HepG2 (cell line): ENCODE measurements around the gene IGFLR1. TPM values are rescaled to one million over a fixed set of nuclear protein-coding genes. Genes with fewer than 3 reads are reported as not detected.

Experiments used
- CHD2 ChIP-seq: IDR thresholded peaks from 2 replicates; pipeline ENCODE4 v1.6.1; 2011; ENCODE audit warnings: low read depth, low read length, improper control_type of control experiment
- E2F5 ChIP-seq: sonication (generic); formaldehyde crosslinking; conservative IDR thresholded peaks from 2 replicates; pipeline ENCODE4 v1.4.0; 2020; ENCODE audit warnings: missing genetic modification reagents
- ELF1 ChIP-seq: sonication (generic); formaldehyde crosslinking; IDR thresholded peaks from 2 replicates; pipeline ENCODE4 v1.4.0; 2020; ENCODE audit warnings: missing genetic modification reagents
- FOXK1 ChIP-seq: sonication (generic); formaldehyde crosslinking; IDR thresholded peaks from 2 replicates; pipeline ENCODE4 v1.4.0; 2020; ENCODE audit warnings: low read depth, missing genetic modification reagents, borderline replicate concordance
- HOXA5 ChIP-seq: sonication (generic); formaldehyde crosslinking; IDR thresholded peaks from 2 replicates; pipeline ENCODE4 v1.4.0; 2020; ENCODE audit warnings: missing genetic modification reagents
- KAT2B ChIP-seq: fragments of 150-350 bp; IDR thresholded peaks from 2 replicates; pipeline ENCODE4 v1.6.1; 2014; ENCODE audit warnings: low read depth, low read length, borderline replicate concordance
- MED1 ChIP-seq: sonication (generic); formaldehyde crosslinking; IDR thresholded peaks from 2 replicates; pipeline ENCODE4 v1.4.0; 2020; ENCODE audit warnings: missing genetic modification reagents
- MTERF4 ChIP-seq: sonication (generic); formaldehyde crosslinking; IDR thresholded peaks from 2 replicates; pipeline ENCODE4 v1.8.0; 2023; ENCODE audit warnings: mild to moderate bottlenecking, missing genetic modification reagents
- NR1H2 ChIP-seq: sonication (generic); formaldehyde crosslinking; IDR thresholded peaks from 2 replicates; pipeline ENCODE4 v1.8.1; 2022; ENCODE audit warnings: low read depth, missing genetic modification reagents, borderline replicate concordance
- SP2 ChIP-seq: sonication (generic); formaldehyde crosslinking; IDR thresholded peaks from 2 replicates; pipeline ENCODE4 v1.5.1; 2020; ENCODE audit warnings: mild to moderate bottlenecking, missing genetic modification reagents
- TBP ChIP-seq: sonication (generic); formaldehyde crosslinking; IDR thresholded peaks from 2 replicates; pipeline ENCODE4 v1.5.0; 2020; ENCODE audit warnings: missing genetic modification reagents
- TP53 ChIP-seq: sonication (generic); formaldehyde crosslinking; conservative IDR thresholded peaks from 2 replicates; pipeline ENCODE4 v1.4.0; 2020; ENCODE audit warnings: missing genetic modification reagents
- U2AF2 ChIP-seq: fragments of 200-400 bp; formaldehyde crosslinking; IDR thresholded peaks from 2 replicates; pipeline ENCODE4 v1.6.1; 2017; ENCODE audit warnings: low read depth, mild to moderate bottlenecking, low read length
- WIZ ChIP-seq: sonication (generic); formaldehyde crosslinking; IDR thresholded peaks from 2 replicates; pipeline ENCODE4 v1.5.1; 2020; ENCODE audit warnings: mild to moderate bottlenecking, missing genetic modification reagents
- ZGPAT ChIP-seq: IDR thresholded peaks from 2 replicates; pipeline ENCODE4 v1.6.1; 2016; ENCODE audit warnings: mild to moderate bottlenecking
- ZMAT5 ChIP-seq: sonication (generic); formaldehyde crosslinking; IDR thresholded peaks from 2 replicates; pipeline ENCODE4 v1.5.0; 2020; ENCODE audit warnings: mild to moderate bottlenecking, low read depth, missing genetic modification reagents, borderline replicate concordance
- ZNF280B ChIP-seq: sonication (generic); formaldehyde crosslinking; IDR thresholded peaks from 2 replicates; pipeline ENCODE4 v1.5.0; 2020; ENCODE audit warnings: missing genetic modification reagents, mild to moderate bottlenecking, borderline replicate concordance
- ZNF317 ChIP-seq: sonication (generic); formaldehyde crosslinking; IDR thresholded peaks from 2 replicates; pipeline ENCODE4 v1.5.0; 2020; ENCODE audit warnings: mild to moderate bottlenecking, missing genetic modification reagents
- ZNF792 ChIP-seq: IDR thresholded peaks from 2 replicates; pipeline ENCODE4 v1.6.1; 2016
- polyA plus RNA-seq, 8 experiments: library from polyadenylated mRNA; depleted of rRNA in 3 of 8; stranded (reverse) in 7 of 8; unstranded in 1 of 8; fragments of >200 nt; fragmentation: Illumina TruSeq in 4 of 8; extraction: Trizol in 4 of 8; gene quantifications; 2 replicates each; pipeline versions ENCODE4 v1.2.1 to v1.2.3, GENCODE V29; 2011 to 2016; ENCODE audit warnings: low read depth in 4 of 8, missing spikeins in 1 of 8, mixed read lengths in 1 of 8; ENCODE audit not compliant: insufficient read depth in 1 of 8
- total RNA-seq, 5 experiments: library from RNA; depleted of rRNA; stranded (reverse); fragments of >200 nt; fragmentation: Illumina TruSeq; extraction: Trizol; gene quantifications; 2 replicates each; pipeline ENCODE4 v1.2.3, GENCODE V29; 2016; ENCODE audit warnings: low read depth in 1 of 5
- TF ChIP-seq, protein P1 (sequence below): sonication (generic); formaldehyde crosslinking; IDR thresholded peaks from 2 replicates; pipeline ENCODE4 v1.8.0; 2022; ENCODE audit warnings: missing genetic modification reagents, mild to moderate bottlenecking, borderline replicate concordance
- TF ChIP-seq, protein P2 (sequence below): fragments of 450-650 bp; IDR thresholded peaks from 2 replicates; pipeline ENCODE4 v1.6.1; 2016

Gene IGFLR1
- total and polyA plus RNA-seq, 2 of the 13 experiments (the other 11 are each of a cell fraction or from before 2014, with no cell fraction given): 5.4 to 8.9 TPM

GRCh38 chr19:35757749-35758608, 15.7 kb upstream of the IGFLR1 start, which contains the start of gene PROSER3 (continued):
- TF ChIP-seq, protein P1, sequence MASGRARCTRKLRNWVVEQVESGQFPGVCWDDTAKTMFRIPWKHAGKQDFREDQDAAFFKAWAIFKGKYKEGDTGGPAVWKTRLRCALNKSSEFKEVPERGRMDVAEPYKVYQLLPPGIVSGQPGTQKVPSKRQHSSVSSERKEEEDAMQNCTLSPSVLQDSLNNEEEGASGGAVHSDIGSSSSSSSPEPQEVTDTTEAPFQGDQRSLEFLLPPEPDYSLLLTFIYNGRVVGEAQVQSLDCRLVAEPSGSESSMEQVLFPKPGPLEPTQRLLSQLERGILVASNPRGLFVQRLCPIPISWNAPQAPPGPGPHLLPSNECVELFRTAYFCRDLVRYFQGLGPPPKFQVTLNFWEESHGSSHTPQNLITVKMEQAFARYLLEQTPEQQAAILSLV (CRISPR knock-in tag): peak; percentile 66; the same call in 1 of the 2 replicates
- TF ChIP-seq TBP (CRISPR knock-in tag) (0 out of 2 replicates have a peak, but pooled peaks have one; percentile 59), ELF1 (peak; percentile 83), MTERF4 (CRISPR knock-in tag) (peak; percentile 53; the same call in 1 of the 2 replicates), E2F5 (CRISPR knock-in tag) (peak; percentile 39; the same call in 1 of the 2 replicates), CHD2 (peak; percentile 75), KAT2B (no peak), MED1 (CRISPR knock-in tag) (peak; percentile 58), NR1H2 (no peak), ZNF792 (CRISPR knock-in tag) (0 out of 2 replicates have a peak, but pooled peaks have one; percentile 56), ZNF280B (CRISPR knock-in tag) (peak; percentile 76; the same call in 1 of the 2 replicates), ZGPAT (peak; percentile 55; the same call in 1 of the 2 replicates), ZNF317 (CRISPR knock-in tag) (no peak), WIZ (CRISPR knock-in tag) (0 out of 2 replicates have a peak, but pooled peaks have one; percentile 46), SP2 (CRISPR knock-in tag) (peak; percentile 97), U2AF2 (peak; percentile 72; the same call in 1 of the 2 replicates), TP53 (CRISPR knock-in tag) (0 out of 2 replicates have a peak, but pooled peaks have one; percentile 38), HOXA5 (CRISPR knock-in tag) (peak; percentile 80; the same call in 1 of the 2 replicates), ZMAT5 (CRISPR knock-in tag) (no peak), FOXK1 (CRISPR knock-in tag) (no peak)
- TF ChIP-seq, protein P2, sequence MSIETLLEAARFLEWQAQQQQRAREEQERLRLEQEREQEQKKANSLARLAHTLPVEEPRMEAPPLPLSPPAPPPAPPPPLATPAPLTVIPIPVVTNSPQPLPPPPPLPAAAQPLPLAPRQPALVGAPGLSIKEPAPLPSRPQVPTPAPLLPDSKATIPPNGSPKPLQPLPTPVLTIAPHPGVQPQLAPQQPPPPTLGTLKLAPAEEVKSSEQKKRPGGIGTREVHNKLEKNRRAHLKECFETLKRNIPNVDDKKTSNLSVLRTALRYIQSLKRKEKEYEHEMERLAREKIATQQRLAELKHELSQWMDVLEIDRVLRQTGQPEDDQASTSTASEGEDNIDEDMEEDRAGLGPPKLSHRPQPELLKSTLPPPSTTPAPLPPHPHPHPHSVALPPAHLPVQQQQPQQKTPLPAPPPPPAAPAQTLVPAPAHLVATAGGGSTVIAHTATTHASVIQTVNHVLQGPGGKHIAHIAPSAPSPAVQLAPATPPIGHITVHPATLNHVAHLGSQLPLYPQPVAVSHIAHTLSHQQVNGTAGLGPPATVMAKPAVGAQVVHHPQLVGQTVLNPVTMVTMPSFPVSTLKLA: 0 out of 2 replicates have a peak, but pooled peaks have one; percentile 12
